Endothelial cell of hepatic sinusoid (primary cell): Measurements from ENCODE around the gene GOLT1A.

Experiments
- in situ Hi-C: cut with HindIII; loops from 2 replicates; pipeline ENCODE4 v1.10.0; 2017; ENCODE audit warnings: low sequenced_read_pairs

Gene GOLT1A, protein sequence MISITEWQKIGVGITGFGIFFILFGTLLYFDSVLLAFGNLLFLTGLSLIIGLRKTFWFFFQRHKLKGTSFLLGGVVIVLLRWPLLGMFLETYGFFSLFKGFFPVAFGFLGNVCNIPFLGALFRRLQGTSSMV

DNA sequence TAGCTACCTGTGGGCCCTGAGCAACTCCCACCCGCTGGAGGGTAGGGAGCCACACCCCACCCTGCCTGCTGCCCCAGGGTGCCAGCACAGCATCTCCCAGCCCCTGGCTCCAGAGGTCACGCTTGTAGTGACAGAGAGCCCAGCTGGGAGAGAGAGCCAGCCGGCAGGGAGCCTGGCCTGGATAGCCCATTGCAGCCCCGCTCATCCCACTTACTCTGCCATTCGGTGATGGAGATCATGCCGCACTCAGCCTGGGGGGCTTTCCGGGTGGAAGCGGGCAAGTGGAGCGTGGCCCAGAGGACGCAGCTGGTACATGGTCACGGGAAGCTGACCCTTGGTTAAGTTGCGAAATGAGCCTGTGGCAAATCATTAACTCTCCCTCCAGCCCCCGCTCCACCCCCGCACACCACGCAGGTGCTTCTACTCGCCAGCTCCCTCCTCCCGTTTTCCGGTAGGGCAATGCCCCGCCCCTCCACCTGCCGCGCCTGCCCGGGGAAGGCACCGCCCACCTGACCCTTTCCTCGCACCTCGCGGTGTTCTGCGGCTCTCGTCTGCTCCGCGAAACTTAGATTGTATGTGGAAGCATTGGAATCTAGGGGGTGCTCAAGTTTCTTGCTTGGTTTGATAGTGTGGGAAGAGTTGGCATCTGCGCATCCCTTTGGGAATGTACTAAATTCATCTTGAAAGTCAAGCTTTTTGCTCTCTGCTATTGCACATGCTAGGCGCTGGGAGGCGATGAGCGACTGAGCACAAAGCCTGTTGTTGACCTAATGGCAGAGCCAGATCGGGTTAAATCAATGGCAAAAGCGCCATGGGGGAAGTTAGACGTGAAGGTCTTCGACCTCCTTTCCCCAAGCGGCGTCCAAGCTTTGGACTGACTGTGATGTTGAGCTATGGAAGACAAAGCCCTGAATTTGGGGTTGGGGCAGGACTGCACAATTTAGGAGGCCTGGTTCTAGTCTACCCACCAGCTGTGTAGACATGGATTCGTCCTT is at the start of gene GOLT1A:
GOLT1A (minus strand) TSS at position 321 of the 995 bp plus-strand sequence; CDS start at position 239, 82 bp downstream.
- in situ Hi-C loops, result no loop called here

DNA sequence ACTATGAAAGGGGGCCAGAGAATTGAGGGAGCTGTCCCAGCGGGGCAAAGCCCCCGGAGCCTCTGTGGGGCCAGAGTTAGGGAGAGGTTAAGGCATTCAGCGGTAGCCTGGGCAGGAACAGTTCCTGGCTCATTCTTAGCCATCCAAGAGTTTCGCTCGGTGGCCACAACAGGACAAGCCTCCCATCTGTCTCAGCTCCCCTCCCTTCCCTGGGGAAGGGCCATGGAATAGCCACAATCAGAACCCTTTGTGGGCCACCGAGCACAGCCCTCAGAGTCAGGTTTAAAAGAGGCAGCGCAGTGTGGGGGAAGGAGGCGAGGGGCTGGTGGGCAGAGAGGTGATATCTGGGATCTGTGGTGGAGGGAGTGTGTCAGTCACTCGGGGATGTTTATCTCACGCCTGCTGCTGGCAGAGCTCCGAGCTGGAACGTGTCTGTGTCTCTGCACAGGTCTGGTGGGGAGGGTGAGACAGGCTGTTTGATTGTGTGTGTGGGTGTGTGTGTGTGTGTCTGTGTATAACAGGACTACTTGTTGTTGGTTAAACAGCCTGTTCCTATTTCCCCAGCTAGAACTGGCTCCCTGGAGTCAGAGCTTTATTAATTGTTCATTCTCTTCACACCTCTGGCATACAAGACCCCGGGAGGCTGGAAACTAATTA is 49.6 kb upstream of the GOLT1A start:
- in situ Hi-C loops, result no loop called here

DNA sequence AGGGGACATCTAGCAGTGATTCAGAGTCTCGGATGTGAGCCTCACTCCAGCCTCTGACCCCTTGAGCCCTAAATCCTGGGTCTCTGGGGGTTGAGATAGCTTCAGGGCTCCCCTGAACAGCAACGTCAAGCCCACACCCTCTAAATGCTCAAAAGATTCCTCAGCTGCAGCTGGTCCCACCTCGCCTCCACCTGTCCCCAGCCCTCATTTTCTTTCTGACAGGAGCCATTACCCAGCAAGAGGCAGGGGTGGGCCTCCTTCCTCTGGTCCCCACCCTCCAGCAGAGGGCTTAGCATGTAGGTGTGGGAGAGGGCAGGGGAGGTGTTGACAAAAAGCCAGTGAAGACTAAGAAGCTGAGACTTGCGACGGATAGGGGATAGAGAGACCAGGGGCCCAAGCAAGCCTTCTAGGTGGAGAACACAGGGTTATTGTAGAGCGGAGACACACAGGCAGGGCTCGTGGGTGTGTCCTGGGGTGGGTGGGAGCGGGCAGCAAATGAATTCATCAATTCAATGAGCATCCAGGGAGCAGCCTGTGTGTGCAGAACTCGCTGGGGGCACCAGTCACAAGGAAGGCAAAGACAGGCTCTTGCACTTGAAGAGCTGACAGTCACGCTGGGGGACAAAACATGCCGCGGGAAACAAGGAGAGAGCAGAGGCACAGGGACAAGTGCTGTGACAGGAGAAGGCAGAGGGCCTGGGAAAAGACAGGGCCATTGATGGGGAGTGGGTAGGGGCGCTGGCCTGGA is 48.9 kb upstream of the GOLT1A start:
- in situ Hi-C loops, result no loop called here

DNA sequence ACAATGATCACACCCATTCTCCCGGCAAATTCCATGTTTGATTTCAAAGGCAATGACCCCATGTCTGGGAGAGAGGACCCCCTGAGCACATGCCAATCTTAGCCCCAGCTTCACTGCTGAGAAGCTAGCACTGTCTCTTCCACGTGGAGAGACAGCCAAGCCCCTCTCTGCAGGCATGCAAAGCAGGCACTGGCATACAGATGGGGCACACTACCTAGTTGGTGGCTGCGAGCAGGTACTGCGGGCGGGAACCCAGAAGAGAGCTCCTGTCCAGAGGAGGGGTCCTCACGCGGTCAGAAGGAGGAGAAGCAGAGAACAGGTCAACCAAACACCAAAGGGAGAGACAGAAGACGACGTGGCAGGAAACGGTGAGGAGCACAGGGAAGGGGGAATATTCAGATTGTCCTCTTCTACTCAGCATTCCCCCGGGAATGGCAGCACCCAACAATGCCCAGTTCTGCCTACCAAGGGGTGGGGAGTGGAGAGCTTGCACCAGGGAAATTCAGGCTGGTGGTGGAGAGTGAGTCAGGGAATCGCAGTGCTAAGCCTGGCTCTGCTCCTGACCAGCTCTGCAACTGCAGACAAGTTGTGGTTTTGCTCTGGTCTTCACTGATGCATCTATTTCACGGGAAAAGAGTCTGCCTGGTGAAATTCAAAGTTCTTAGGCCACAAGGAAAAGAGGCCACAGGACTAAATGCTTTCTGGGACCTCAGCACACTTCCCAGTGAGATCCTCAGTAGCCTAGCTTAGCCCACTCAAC is 48.1 kb upstream of the GOLT1A start:
- in situ Hi-C loops, result no loop called here

DNA sequence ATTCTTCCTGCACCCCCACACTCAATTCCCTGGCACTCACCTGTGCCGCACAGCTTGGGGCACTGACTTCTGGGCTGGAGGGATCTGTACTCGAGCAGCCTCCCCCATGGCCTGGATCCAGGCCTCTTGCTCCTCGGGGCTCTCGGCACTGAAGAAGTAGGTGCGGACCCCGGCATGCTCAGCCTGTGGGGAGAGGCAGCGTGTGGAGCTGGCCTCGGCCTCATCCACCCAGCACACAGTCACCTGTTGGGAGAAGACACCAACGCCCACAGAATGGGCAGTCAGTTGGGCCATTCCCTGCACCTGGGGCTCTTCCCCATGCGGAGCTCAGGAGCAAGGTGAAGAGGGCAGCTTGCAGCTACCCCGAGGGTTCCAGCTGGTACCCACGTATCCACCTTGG is 47.5 kb upstream of the GOLT1A start:
- in situ Hi-C loops, result no loop called here

DNA sequence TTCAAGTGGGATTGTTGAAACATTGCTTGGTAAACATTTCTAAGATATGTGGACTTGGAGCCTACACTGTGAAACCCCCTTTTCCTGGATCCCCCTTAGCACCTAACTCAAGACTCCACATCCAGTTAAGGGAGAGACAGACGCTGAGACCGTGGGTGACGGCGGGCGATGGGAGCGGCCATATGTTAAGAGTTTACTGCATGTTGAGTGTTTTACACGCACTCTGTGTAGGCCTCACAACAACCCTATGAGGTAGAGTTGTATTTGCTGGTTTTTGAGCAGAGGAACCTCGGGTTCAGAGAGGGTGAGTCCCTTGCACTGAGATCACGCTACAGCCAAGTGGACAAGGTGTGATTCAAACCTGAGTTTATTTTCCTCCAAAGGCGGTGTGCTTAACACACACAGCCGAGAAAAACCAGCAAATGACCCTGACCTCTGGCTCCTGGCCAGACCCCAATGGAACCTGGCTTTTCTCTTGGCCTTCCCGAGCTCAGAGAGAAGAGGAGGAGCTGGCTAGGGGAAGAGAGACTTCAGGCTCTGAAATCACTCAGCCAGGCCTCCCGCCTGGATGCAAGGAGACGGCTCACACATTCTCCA is 46.9 kb upstream of the GOLT1A start:
- in situ Hi-C loops, result no loop called here

DNA sequence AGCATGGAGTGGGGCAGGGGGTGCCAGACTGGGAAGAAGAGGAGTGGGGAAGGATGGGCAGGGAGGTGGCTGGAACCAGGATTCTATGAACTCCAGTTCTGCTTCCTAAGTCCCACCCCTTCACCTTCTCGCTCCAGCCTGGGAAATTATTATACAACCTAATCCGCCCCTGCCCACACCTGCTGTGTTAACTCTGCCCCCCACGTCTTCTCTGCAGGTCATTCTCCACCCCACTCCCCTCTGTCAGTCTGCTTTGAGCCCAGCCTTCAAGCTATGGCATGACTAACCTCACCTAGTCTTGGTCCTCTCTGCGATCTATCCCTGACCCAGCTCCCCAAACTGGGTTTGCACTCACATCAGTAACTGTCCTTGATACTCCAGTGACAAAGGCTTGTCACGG is 46.0 kb upstream of the GOLT1A start:
- in situ Hi-C loops, result no loop called here

DNA sequence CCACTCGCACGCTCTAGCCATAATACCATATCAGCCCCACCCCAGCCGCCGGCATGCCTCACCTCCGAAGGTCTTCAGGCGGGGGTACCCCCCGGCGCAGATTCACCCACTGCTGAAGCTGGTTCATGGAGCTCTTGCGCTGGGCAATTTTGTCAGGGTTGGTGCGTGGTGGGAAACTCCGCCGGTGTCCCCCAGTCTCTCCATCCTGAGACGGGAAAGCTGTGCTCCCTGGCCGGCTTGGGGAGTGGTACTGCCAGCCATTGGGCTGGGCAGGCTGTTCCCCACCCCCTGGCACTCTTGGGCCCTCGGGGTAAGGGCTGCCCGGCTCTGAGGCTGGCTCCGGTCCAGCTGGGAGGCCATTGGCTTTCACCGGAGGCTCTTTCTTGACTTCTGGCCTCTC is 45.4 kb upstream of the GOLT1A start:
- in situ Hi-C loops, result no loop called here

DNA sequence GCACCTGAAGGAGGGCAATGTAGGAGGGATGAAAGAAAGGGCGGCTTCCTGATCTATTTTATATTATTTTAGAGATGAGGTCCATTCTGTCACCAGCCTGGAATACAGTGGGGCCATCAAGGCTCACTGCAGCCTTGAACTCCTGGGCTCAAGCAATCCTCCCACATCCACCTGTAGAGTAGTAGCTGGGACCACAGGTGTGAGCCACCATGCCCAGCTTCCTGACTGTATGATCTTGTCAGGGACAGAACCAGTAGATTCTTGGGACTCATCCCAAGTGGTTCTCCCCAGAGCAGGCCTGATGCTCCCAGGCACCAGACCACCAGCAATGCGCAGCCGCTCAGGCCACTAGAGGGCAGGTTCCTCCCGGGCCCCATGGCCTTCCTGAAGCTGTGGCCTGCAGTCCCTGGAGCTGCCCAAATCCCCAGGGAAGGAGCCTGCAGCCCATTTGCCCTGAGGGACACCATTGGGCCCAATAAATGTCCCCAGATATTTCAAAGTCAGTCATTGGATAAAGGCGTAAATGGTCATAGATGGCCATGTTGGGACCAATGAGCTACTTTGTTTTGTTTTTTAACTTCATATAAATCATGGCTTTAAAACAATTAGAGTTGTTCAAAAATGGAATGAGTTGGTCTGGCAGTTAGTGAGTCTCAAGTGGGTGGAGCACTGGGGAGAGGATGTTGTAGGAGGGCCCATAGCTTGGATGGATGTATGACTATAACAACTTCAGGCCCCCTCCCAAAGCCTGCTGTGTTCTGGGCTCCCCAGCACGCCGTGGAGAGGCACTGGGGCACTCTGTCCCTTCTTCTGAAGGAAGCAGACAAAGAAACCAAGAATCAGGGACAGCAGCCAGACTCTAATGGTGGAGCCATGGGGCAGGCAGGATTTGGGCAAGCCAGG is 44.7 kb upstream of the GOLT1A start:
- in situ Hi-C loops, result no loop called here

DNA sequence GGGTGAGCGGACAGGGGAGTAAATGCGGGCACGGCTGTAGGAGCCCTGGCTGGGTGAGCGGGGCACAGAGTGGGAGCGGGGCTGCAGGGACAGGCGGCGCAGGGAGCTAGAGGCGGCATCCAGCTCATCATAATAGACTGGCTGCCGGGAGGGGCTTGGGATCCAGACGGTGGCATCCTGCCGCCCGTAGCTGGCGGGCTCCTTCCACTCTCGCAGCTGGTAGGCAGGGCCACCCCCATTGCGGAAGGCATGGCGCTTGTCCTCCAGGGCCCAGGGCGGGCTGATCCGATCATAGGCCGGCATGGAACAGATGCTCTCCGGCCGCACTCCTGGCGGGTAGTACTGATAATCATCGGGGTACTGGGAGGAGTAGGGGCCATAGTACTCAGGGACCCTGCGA is 43.7 kb upstream of the GOLT1A start:
- in situ Hi-C loops, result no loop called here

DNA sequence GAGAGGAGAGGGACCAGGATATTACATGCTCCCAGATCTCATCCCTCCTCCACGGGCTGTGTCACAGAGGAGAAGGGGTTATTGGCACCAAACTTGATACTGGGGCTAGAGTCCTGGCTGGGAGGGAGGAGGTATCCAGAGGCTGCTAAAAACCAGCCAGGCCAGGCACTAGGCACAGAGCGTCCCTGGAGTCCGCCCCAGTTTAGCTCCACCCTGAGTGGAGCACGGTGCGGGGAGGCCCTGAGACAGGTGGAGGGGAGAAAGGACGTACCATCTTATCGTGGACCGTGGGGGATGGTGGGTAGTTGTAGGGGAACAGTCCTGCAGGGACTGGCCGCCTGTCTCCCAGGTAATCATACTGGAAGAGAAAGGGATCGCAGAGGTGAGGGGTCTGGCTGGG is 42.7 kb upstream of the GOLT1A start:
- in situ Hi-C loops, result no loop called here

DNA sequence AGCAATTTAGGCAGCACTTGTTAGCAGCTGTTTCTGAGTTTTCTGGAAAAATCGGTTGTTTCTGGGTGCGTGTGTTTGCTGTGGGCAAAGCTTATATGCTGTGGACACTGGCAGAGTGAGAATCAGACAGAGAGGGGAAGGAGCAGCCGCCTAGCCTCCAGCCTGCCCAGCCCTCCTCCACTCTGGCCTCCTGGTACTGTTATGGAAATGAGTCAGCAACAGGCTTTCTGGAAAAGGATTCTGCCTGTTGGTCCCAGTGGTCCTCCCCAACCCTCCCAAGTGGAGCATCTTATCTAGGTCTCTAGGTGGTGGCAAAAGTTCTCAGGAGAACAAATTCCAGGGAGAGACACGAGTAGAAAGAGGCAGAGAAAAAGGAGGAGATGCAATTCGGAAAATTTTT is 42.2 kb upstream of the GOLT1A start:
- in situ Hi-C loops, result no loop called here

DNA sequence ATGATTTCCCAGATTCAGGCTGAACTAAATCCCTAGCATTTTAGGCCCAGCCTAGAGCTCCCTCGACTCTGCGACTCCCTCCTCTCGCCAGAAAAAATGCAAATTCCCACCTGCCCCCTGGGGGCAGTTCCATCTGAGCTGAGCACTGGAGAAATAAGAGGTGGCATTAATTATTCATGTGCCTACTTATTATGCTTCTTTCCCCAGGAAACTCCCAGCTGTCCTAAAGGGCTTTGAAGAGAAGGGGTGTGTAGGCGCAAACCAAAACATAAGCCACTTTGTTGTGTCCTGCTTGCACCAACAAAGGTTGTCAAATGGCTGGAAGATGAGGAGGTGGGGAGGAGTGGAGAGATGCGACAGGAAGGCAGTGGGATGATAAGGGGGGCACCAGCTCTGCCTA is 41.4 kb upstream of the GOLT1A start:
- in situ Hi-C loops, result no loop called here

DNA sequence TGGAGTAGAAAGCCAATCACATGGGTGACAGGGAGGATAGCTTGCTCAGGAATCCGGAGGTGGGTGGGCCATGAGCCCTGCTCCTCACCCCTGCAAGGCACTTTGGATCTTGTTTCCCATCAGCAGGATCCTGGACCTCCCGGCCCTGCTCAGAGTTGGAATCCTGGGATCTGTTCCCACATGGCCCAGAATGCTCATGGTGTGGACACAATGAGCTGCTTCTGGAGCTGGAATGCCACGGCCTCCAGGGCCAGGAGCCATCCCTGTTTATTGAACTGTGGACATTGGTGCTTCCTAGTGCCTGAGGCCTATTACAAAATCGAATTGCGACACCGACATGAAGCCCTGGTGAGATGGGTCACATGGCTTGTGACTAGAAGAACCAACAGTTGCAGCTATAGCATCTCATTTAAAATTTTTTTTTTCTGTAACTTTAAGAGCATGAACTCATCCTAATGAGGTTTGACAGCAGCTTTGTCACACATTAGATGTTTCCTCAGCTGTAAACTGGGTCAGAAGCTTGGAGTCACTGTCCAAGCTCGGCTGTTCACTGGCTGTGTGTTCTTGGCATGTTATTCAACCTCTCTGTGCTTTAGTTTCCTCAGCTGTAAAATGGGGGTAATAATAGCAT is 40.4 kb upstream of the GOLT1A start:
- in situ Hi-C loops, result no loop called here

DNA sequence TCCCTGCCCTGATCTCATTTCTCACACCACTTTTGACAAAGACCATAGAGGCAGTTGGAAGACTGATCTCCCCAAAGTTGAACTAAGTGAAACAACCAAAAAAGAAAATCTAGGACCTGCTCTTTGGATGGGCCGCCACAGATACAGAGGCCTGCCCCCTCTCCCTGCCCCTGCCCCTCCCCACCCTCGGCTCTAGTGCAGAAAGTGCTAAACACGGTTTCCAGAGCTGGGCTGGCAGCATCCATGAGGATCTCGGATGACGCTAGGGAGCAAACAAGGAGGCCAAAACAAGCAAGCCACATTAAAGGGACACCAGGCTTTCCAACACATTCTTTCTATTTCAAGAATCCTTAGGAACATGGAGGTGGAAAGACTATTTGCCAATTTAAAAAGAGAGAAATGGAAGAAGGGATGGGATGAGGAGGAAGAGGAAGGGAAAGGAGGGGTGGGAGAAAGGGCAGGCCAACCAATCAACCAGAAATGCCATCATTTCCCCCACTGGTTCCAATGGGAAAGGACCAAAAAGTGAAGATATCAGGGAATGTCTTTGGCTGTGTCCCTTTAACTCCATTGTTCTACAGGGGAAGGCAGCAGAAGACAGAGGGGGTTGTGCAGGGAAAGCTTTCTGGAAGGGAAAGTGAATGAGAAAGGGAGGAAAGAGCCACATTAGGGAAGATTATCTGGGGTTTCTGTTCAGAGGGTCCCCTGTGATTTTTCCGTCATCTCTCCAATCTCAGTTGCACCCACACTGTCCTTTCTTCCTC is 38.3 kb upstream of the GOLT1A start:
- in situ Hi-C loops, result no loop called here

DNA sequence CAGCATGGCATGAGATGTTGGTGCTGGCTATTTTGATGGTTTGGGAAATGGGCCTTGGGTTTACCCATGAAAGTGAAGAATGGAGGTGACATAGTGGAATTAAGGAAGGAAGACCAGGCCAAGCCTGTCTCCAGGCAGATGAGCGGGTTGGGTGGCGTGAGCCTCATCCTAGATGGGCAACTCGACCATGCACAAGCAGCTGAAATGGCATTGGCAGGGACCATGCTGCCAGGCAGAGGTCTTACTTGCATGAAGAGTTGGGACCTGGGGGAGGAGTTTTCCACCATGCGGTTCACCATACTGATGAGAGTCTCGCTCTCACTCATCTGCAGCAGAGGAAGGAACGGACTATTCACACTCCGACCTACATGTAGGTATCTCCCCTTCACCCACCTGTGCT is 37.5 kb upstream of the GOLT1A start:
- in situ Hi-C loops, result no loop called here

DNA sequence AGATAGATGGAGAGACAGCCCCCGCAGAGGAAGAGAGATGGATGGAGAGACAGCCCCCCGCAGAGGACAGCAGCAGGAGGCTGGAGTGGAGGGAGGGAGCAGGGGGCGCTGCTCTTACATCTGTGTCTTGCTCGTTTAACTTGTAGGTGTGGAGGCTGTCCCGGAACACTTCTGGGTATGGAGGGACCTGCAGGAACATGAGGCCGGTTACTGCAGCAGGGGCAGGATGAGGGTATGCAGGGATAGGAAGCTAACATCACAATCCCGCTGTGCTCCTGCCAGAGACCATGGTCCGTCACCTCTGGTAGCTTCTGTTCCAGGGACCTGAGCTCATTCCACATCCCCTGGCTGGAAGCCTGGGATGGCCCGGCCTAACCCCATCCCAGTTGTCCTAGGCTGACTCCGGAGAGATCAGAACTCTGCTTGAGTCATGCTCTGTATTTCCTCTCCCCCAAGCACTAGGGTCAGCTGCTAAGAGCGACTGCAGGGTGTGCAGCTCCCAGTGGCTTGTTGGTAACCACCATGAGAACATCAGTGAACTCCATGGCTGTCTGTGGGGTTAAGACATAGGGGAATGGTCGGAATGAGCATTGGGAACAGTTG is 36.7 kb upstream of the GOLT1A start:
- in situ Hi-C loops, result no loop called here
